ENCODE data around the gene HSPA12A.

DNA sequence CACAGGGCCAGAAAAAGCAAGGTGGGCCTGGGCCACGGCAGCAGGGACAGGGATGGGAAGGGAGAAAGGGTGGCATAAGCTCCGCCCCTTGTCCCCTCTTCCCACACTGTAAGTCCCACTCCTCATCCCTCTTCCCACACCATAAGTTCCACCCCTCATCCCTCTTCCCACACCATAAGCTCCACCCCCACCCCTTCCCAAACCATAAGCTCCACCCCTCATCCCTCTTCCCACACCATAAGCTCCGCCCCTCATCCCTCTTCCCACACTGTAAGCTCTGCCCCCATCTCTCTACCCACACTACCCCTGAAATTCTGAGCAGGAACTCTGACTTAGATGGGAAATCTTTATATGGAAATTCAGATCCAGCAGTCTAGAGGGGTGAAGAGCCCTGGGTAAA, 55.7 kb downstream of the HSPA12A start:
- TF ChIP-seq, protein P1, sequence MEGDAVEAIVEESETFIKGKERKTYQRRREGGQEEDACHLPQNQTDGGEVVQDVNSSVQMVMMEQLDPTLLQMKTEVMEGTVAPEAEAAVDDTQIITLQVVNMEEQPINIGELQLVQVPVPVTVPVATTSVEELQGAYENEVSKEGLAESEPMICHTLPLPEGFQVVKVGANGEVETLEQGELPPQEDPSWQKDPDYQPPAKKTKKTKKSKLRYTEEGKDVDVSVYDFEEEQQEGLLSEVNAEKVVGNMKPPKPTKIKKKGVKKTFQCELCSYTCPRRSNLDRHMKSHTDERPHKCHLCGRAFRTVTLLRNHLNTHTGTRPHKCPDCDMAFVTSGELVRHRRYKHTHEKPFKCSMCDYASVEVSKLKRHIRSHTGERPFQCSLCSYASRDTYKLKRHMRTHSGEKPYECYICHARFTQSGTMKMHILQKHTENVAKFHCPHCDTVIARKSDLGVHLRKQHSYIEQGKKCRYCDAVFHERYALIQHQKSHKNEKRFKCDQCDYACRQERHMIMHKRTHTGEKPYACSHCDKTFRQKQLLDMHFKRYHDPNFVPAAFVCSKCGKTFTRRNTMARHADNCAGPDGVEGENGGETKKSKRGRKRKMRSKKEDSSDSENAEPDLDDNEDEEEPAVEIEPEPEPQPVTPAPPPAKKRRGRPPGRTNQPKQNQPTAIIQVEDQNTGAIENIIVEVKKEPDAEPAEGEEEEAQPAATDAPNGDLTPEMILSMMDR (conservative IDR thresholded peaks at IDR 0.05 in 1 of 2, IDR thresholded peaks at IDR 0.05 in 1 of 2; ENCODE audit: low read depth in 1 of 2, low read length in 2 of 2) = no peak
- TF ChIP-seq EZH2 (IDR thresholded peaks at IDR 0.05; ENCODE audit: low read length, missing control alignments) = no peak

Data from fibroblast of lung (primary cell).